ENCODE measurements around the gene UNKL. TPM values are rescaled to one million over a fixed set of nuclear protein-coding genes. Genes with fewer than 3 reads are reported as not detected.
A peak's percentile ranks its signal among the peaks of the same experiment; 100 is the strongest.

Gene UNKL
- polyA plus RNA-seq, 1 donor from 2014 or later, result 9.2 TPM

- Mint-ChIP-seq H3K36me3 (peaks cover 2% of the 10 kb centered on the region), H3K9me3 (no peaks in the 10 kb centered on the region), H3K27me3 (no peaks in the 10 kb centered on the region), H3K27ac (peak overlapping the region; percentile 94 to 99 (median 95)), H3K4me3 (peak overlapping the region in 2 of 4 donors; percentile 41 to 55), H3K4me1 (peaks cover 6 to 16% (median 7%) of the 10 kb centered on the region in 3 donors)
These were observed 89.2 kb downstream of the UNKL start for GRCh38 chr16:1325261-1325660.

GRCh38 chr16:1324286-1324826 is 90.1 kb downstream of the UNKL start:
- Mint-ChIP-seq H3K27me3 (no peaks in the 10 kb centered on the region), H3K4me3 (peak overlapping the region in 2 of 4 donors; percentile 12 to 60), H3K4me1 (peaks cover 6 to 16% (median 7%) of the 10 kb centered on the region in 3 donors), H3K27ac (peak overlapping the region; percentile 81 to 99 (median 95)), H3K9me3 (no peaks in the 10 kb centered on the region), H3K36me3 (peaks cover 2% of the 10 kb centered on the region)

GRCh38 chr16:1323296-1324239 is 90.9 kb downstream of the UNKL start:
- peaks cover 2% of the 10 kb centered on the region for H3K36me3 Mint-ChIP-seq
- H3K4me3 Mint-ChIP-seq, result peak overlapping the region in 3 of 4 donors; percentile 2 to 60 (median 33)
- peak overlapping the region; percentile 71 to 99 (median 81) for H3K27ac Mint-ChIP-seq
- no peaks in the 10 kb centered on the region for H3K9me3 Mint-ChIP-seq
- H3K4me1 Mint-ChIP-seq, result peaks cover 6 to 12% (median 7%) of the 10 kb centered on the region in 3 donors
- no peaks in the 10 kb centered on the region for H3K27me3 Mint-ChIP-seq

GRCh38 chr16:1322407-1322806 is 92.1 kb downstream of the UNKL start:
- no peaks in the 10 kb centered on the region for H3K9me3 Mint-ChIP-seq
- peaks cover 4% of the 10 kb centered on the region for H3K36me3 Mint-ChIP-seq
- H3K27me3 Mint-ChIP-seq, result no peaks in the 10 kb centered on the region
- peaks cover 6 to 12% (median 7%) of the 10 kb centered on the region in 3 donors for H3K4me1 Mint-ChIP-seq
- H3K4me3 Mint-ChIP-seq, result no peak overlapping the region
- H3K27ac Mint-ChIP-seq, result no peak overlapping the region

GRCh38 chr16:1320658-1321240 is 93.8 kb downstream of the UNKL start:
- Mint-ChIP-seq H3K27me3 (no peaks in the 10 kb centered on the region), H3K4me1 (peaks cover 0 to 5% (median 2%) of the 10 kb centered on the region in 3 donors), H3K9me3 (no peaks in the 10 kb centered on the region), H3K36me3 (peaks cover 4% of the 10 kb centered on the region), H3K4me3 (peak overlapping the region in 1 of 4 donors; percentile 5), H3K27ac (no peak overlapping the region)

GRCh38 chr16:1320097-1320496 is 94.4 kb downstream of the UNKL start:
- Mint-ChIP-seq H3K36me3 (peaks cover 4% of the 10 kb centered on the region), H3K27ac (peak overlapping the region in 1 of 3 donors; percentile 63), H3K4me1 (no peaks in the 10 kb centered on the region), H3K4me3 (no peak overlapping the region), H3K27me3 (no peaks in the 10 kb centered on the region), H3K9me3 (no peaks in the 10 kb centered on the region)

GRCh38 chr16:1319041-1319440 is 95.5 kb downstream of the UNKL start:
- peaks cover 3% of the 10 kb centered on the region for H3K36me3 Mint-ChIP-seq
- no peaks in the 10 kb centered on the region for H3K9me3 Mint-ChIP-seq
- H3K4me1 Mint-ChIP-seq, result no peaks in the 10 kb centered on the region
- H3K27me3 Mint-ChIP-seq, result no peaks in the 10 kb centered on the region
- H3K4me3 Mint-ChIP-seq, result peak overlapping the region in 2 of 4 donors; percentile 22 to 48
- H3K27ac Mint-ChIP-seq, result no peak overlapping the region

GRCh38 chr16:1318268-1318545 is 96.3 kb downstream of the UNKL start:
- Mint-ChIP-seq H3K36me3 (peaks cover 2% of the 10 kb centered on the region), H3K27ac (peak overlapping the region in 2 of 3 donors; percentile 78 to 85), H3K4me1 (no peaks in the 10 kb centered on the region), H3K27me3 (no peaks in the 10 kb centered on the region), H3K4me3 (peak overlapping the region in 1 of 4 donors; percentile 48), H3K9me3 (no peaks in the 10 kb centered on the region)

GRCh38 chr16:1317479-1318267 is 96.8 kb downstream of the UNKL start:
- peaks cover 2% of the 10 kb centered on the region for H3K36me3 Mint-ChIP-seq

GRCh38 chr16:1316033-1316405 is 98.5 kb downstream of the UNKL start:
- Mint-ChIP-seq H3K9me3 (no peaks in the 10 kb centered on the region), H3K4me3 (peak overlapping the region in 1 of 4 donors; percentile 63), H3K4me1 (peaks cover 5 to 9% (median 9%) of the 10 kb centered on the region in 3 donors), H3K36me3 (peaks cover 2% of the 10 kb centered on the region), H3K27ac (peak overlapping the region in 1 of 3 donors; percentile 60), H3K27me3 (no peaks in the 10 kb centered on the region)

More at GRCh38 chr16:1317479-1318267, 96.8 kb downstream of the UNKL start:
- Mint-ChIP-seq H3K27me3 (no peaks in the 10 kb centered on the region), H3K27ac (peak overlapping the region; percentile 16 to 85 (median 78)), H3K4me3 (peak overlapping the region in 1 of 4 donors; percentile 20), H3K9me3 (no peaks in the 10 kb centered on the region), H3K4me1 (peaks cover under 1 to 5% (median 4%) of the 10 kb centered on the region in 3 donors)

GRCh38 chr16:1315081-1316032 is 99.1 kb downstream of the UNKL start:
- Mint-ChIP-seq H3K4me3 (peak overlapping the region in 1 of 4 donors; percentile 12), H3K27ac (peak overlapping the region in 1 of 3 donors; percentile 60), H3K27me3 (no peaks in the 10 kb centered on the region), H3K36me3 (peaks cover 2% of the 10 kb centered on the region), H3K4me1 (peaks cover 10 to 16% (median 12%) of the 10 kb centered on the region in 3 donors), H3K9me3 (no peaks in the 10 kb centered on the region)

GRCh38 chr16:1314399-1315068 is 100.0 kb downstream of the UNKL start:
- Mint-ChIP-seq H3K4me1 (peaks cover 13 to 16% (median 14%) of the 10 kb centered on the region in 3 donors), H3K36me3 (peaks cover 2% of the 10 kb centered on the region), H3K27me3 (no peaks in the 10 kb centered on the region), H3K27ac (peak overlapping the region in 2 of 3 donors; percentile 46 to 60), H3K4me3 (peak overlapping the region in 2 of 4 donors; percentile 68), H3K9me3 (no peaks in the 10 kb centered on the region)

- Mint-ChIP-seq H3K27ac (peak overlapping the region in 1 of 3 donors; percentile 23), H3K4me3 (peak overlapping the region in 1 of 4 donors; percentile 68), H3K9me3 (no peaks in the 10 kb centered on the region), H3K4me1 (peaks cover 13 to 16% (median 14%) of the 10 kb centered on the region in 3 donors), H3K27me3 (no peaks in the 10 kb centered on the region), H3K36me3 (peaks cover 2% of the 10 kb centered on the region)
These were observed 100.7 kb downstream of the UNKL start for GRCh38 chr16:1313721-1314369.
